ENCODE measurements around the gene PRG2. TPM values are rescaled to one million over a fixed set of nuclear protein-coding genes. Genes with fewer than 3 reads are reported as not detected.

Gene PRG2
- total RNA-seq, 2 experiments from 2014 or later, result 1.1 TPM; not detected in 1

- CTCF ChIA-PET (ENCODE audit: unreplicated experiment), result no interaction called here
- POLR2A ChIA-PET, result interaction anchor here (0.6 kb wide), 1 partner anchor 1801 kb away, joined by 3 read pairs; no protein-coding TSS in a partner anchor
- Histone ChIP-seq H2AFZ (ENCODE audit: low read length) (no peak overlapping the region), H3K79me2 (ENCODE audit: insufficient read depth, low read depth, low read length) (peaks cover 8% of the 10 kb centered on the region; the same call in 1 of the 2 replicates), H3K9me2 (ENCODE audit: insufficient read depth, low read length) (no peaks in the 10 kb centered on the region), H3K4me1 (ENCODE audit: insufficient read depth, low read length, poor library complexity, severe bottlenecking) (peaks cover 7% of the 10 kb centered on the region), H3K4me3 (ENCODE audit: low read depth, low read length, poor library complexity, severe bottlenecking) (no peak overlapping the region), H3K27ac (ENCODE audit: low read depth, low read length, poor library complexity, severe bottlenecking) (no peak overlapping the region), H3K4me2 (ENCODE audit: low read length) (no peak overlapping the region), H4K20me1 (ENCODE audit: insufficient read depth, low read length) (no peaks in the 10 kb centered on the region), H3K9me3 (ENCODE audit: low read length) (no peaks in the 10 kb centered on the region), H3K36me3 (ENCODE audit: insufficient read depth, low read length) (peaks cover 2% of the 10 kb centered on the region; the same call in 1 of the 2 replicates)
- TF ChIP-seq EZH2phosphoT487 (IDR thresholded peaks at IDR 0.05; ENCODE audit: borderline replicate concordance, low read depth, low read length) (no peak), CTCF (conservative IDR thresholded peaks at IDR 0.05; ENCODE audit: low read length) (no peak)
- no TSS peak for BruUV-seq (replicated peaks)
- intact Hi-C loops (cut with micrococcal nuclease; ENCODE audit: unreplicated experiment), result no loop called here
- DNase-seq (ENCODE audit: low spot score), result no peak
Measured at GRCh38 chr11:57430952-57431351, 40.5 kb upstream of the PRG2 start.

GRCh38 chr11:57429946-57430345 lies 39.5 kb upstream of the PRG2 start:
- TF ChIP-seq EZH2phosphoT487 (IDR thresholded peaks at IDR 0.05; ENCODE audit: borderline replicate concordance, low read depth, low read length) (no peak), CTCF (conservative IDR thresholded peaks at IDR 0.05; ENCODE audit: low read length) (no peak)
- no peaks in the 10 kb centered on the region for H4K20me1 ChIP-seq (ENCODE audit: insufficient read depth, low read length)
- H3K27ac ChIP-seq (ENCODE audit: low read depth, low read length, poor library complexity, severe bottlenecking), result no peak overlapping the region
- no TSS peak for BruUV-seq (replicated peaks)
- intact Hi-C loops (cut with micrococcal nuclease; ENCODE audit: unreplicated experiment), result no loop called here
- peaks cover 17% of the 10 kb centered on the region; the same call in 1 of the 2 replicates for H3K79me2 ChIP-seq (ENCODE audit: insufficient read depth, low read depth, low read length)
- no peak overlapping the region for H3K4me3 ChIP-seq (ENCODE audit: low read depth, low read length, poor library complexity, severe bottlenecking)
- peaks cover 11% of the 10 kb centered on the region for H3K36me3 ChIP-seq (ENCODE audit: insufficient read depth, low read length)
- H3K9me3 ChIP-seq (ENCODE audit: low read length), result no peaks in the 10 kb centered on the region
- H3K4me2 ChIP-seq (ENCODE audit: low read length), result no peak overlapping the region
- peaks cover 14% of the 10 kb centered on the region for H3K4me1 ChIP-seq (ENCODE audit: insufficient read depth, low read length, poor library complexity, severe bottlenecking)
- H3K9me2 ChIP-seq (ENCODE audit: insufficient read depth, low read length), result no peaks in the 10 kb centered on the region
- CTCF ChIA-PET (ENCODE audit: unreplicated experiment), result interaction anchor here (1.0 kb wide), 1 partner anchor 27 kb away, joined by 4 read pairs; no protein-coding TSS in a partner anchor
- POLR2A ChIA-PET, result interaction anchor here (0.5 to 1.5 kb wide), 2 partner anchors 12 to 19 kb away, joined by 3 read pairs; no protein-coding TSS in a partner anchor
- DNase-seq (ENCODE audit: low spot score), result no peak
- no peak overlapping the region for H2AFZ ChIP-seq (ENCODE audit: low read length)

GRCh38 chr11:57428643-57429042 lies 38.2 kb upstream of the PRG2 start:
- peaks cover 23% of the 10 kb centered on the region for H3K4me1 ChIP-seq (ENCODE audit: insufficient read depth, low read length, poor library complexity, severe bottlenecking)
- H3K36me3 ChIP-seq (ENCODE audit: insufficient read depth, low read length), result peaks cover 23% of the 10 kb centered on the region
- TF ChIP-seq EZH2phosphoT487 (IDR thresholded peaks at IDR 0.05; ENCODE audit: borderline replicate concordance, low read depth, low read length) (no peak), CTCF (conservative IDR thresholded peaks at IDR 0.05; ENCODE audit: low read length) (no peak)
- no peak overlapping the region for H3K4me3 ChIP-seq (ENCODE audit: low read depth, low read length, poor library complexity, severe bottlenecking)
- H3K79me2 ChIP-seq (ENCODE audit: insufficient read depth, low read depth, low read length), result peaks cover 23% of the 10 kb centered on the region; the same call in 1 of the 2 replicates
- no peak for DNase-seq (ENCODE audit: low spot score)
- CTCF ChIA-PET (ENCODE audit: unreplicated experiment), result no interaction called here
- POLR2A ChIA-PET, result interaction anchor here (1.5 kb wide), 1 partner anchor 11 kb away, joined by 3 read pairs; no protein-coding TSS in a partner anchor
- intact Hi-C loops (cut with micrococcal nuclease; ENCODE audit: unreplicated experiment), result no loop called here
- H3K4me2 ChIP-seq (ENCODE audit: low read length), result no peak overlapping the region
- H3K9me3 ChIP-seq (ENCODE audit: low read length), result no peaks in the 10 kb centered on the region
- no TSS peak for BruUV-seq (replicated peaks)
- H3K27ac ChIP-seq (ENCODE audit: low read depth, low read length, poor library complexity, severe bottlenecking), result no peak overlapping the region
- H3K9me2 ChIP-seq (ENCODE audit: insufficient read depth, low read length), result no peaks in the 10 kb centered on the region
- H4K20me1 ChIP-seq (ENCODE audit: insufficient read depth, low read length), result no peaks in the 10 kb centered on the region
- no peak overlapping the region for H2AFZ ChIP-seq (ENCODE audit: low read length)
